ENCODE data around the gene ATP2B2.

The ATP2B2 gene

GRCh38 chr3:10434144-10434937 lies 71.0 kb downstream of the ATP2B2 start:
- no CpG with 5 or more reads among the region's 2 CpGs for WGBS (ENCODE audit: extremely low coverage, insufficient coverage, low lambda C conversion rate)
- H2BK120ac ChIP-seq (ENCODE audit: low read depth, low read length) = no peak overlapping the region
- H4K5ac ChIP-seq (ENCODE audit: low read length) = no peak overlapping the region
- H3K79me2 ChIP-seq (ENCODE audit: control insufficient read depth, insufficient read depth, low read length) = no peaks in the 10 kb centered on the region
- H3K4me1 ChIP-seq (ENCODE audit: control insufficient read depth, low read depth, low read length) = no peaks in the 10 kb centered on the region
- no peaks in the 10 kb centered on the region for H3K36me3 ChIP-seq (ENCODE audit: control insufficient read depth, insufficient read depth, low read length)
- H3K18ac ChIP-seq (ENCODE audit: low read length) = no peak overlapping the region
- no peak overlapping the region for H3K4me3 ChIP-seq (ENCODE audit: low read length)
- DNase-seq = no peak
- no peak overlapping the region for H3K9ac ChIP-seq (ENCODE audit: low read length)
- no peak overlapping the region for H3K4ac ChIP-seq (ENCODE audit: low read depth, low read length)
- H3K56ac ChIP-seq (ENCODE audit: low read length) = no peak overlapping the region
- no peaks in the 10 kb centered on the region for H3K79me1 ChIP-seq (ENCODE audit: low read length)
- no peaks in the 10 kb centered on the region for H3K27me3 ChIP-seq (ENCODE audit: insufficient read depth, low read length, poor library complexity)
- H2AK5ac ChIP-seq (ENCODE audit: low read length) = no peak overlapping the region
- H2BK5ac ChIP-seq (ENCODE audit: low read length) = no peak overlapping the region
- no peak overlapping the region for H3K27ac ChIP-seq (ENCODE audit: low read depth, low read length)
- no peak overlapping the region for H2BK15ac ChIP-seq (replicated peaks; ENCODE audit: low read depth)
- no peak overlapping the region for H4K8ac ChIP-seq (ENCODE audit: low read depth, low read length)
- no peak overlapping the region for H3K23ac ChIP-seq (ENCODE audit: low read length)
- no peak overlapping the region for H3K4me2 ChIP-seq (ENCODE audit: low read length)

GRCh38 chr3:10432931-10433330 lies 72.5 kb downstream of the ATP2B2 start:
- Histone ChIP-seq H3K27me3 (ENCODE audit: insufficient read depth, low read length, poor library complexity) (no peaks in the 10 kb centered on the region), H3K79me2 (ENCODE audit: control insufficient read depth, insufficient read depth, low read length) (no peaks in the 10 kb centered on the region), H4K5ac (ENCODE audit: low read length) (no peak overlapping the region), H3K36me3 (ENCODE audit: control insufficient read depth, insufficient read depth, low read length) (no peaks in the 10 kb centered on the region), H3K4ac (ENCODE audit: low read depth, low read length) (no peak overlapping the region), H3K4me2 (ENCODE audit: low read length) (no peak overlapping the region), H3K23ac (ENCODE audit: low read length) (no peak overlapping the region), H2BK15ac (replicated peaks; ENCODE audit: low read depth) (no peak overlapping the region), H2BK5ac (ENCODE audit: low read length) (no peak overlapping the region), H3K56ac (ENCODE audit: low read length) (no peak overlapping the region), H4K8ac (ENCODE audit: low read depth, low read length) (no peak overlapping the region), H3K18ac (ENCODE audit: low read length) (no peak overlapping the region), H3K4me3 (ENCODE audit: low read length) (no peak overlapping the region), H3K9ac (ENCODE audit: low read length) (no peak overlapping the region), H3K27ac (ENCODE audit: low read depth, low read length) (no peak overlapping the region), H2BK120ac (ENCODE audit: low read depth, low read length) (no peak overlapping the region), H3K79me1 (ENCODE audit: low read length) (no peaks in the 10 kb centered on the region), H3K4me1 (ENCODE audit: control insufficient read depth, low read depth, low read length) (no peaks in the 10 kb centered on the region), H2AK5ac (ENCODE audit: low read length) (no peak overlapping the region)
- no peak for DNase-seq
- WGBS (ENCODE audit: extremely low coverage, insufficient coverage, low lambda C conversion rate) = no CpG with 5 or more reads among the region's 2 CpGs

DNA sequence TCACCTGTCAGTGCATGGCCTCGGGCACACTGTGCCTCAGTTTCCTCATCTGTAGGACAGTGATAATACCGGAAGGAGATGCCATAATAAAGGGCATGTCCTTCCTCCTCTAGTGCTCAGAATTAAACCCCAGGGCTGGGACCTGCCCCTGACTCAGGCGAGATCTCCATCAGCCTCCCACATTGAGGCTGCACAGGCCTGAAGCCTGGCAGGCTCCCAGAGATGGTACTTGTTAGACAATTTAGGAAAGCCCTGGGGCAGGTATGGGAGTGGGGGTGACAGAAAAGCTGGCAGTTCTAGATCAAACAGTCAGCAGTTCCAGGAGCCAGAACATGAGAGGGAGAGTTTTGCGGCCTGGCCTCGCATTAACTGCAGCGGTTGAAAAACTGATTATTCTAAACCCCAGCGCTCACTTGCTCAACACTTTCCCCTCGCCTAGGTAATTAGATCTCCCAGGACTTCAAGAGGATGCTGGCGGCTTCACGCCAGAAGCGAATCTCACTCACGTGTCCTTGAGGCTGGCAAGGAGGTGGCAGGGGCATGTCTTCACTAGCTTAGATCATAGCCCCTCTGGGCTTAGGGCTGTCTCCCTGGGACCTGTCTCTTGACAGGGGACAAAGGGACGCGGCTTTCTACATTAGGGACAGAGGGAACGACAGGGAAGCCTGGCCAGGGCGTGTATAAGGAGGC lies 73.1 kb downstream of the ATP2B2 start:
- Histone ChIP-seq H3K18ac (ENCODE audit: low read length) (no peak overlapping the region), H3K4me3 (ENCODE audit: low read length) (no peak overlapping the region), H3K36me3 (ENCODE audit: control insufficient read depth, insufficient read depth, low read length) (no peaks in the 10 kb centered on the region), H2BK5ac (ENCODE audit: low read length) (no peak overlapping the region), H3K4ac (ENCODE audit: low read depth, low read length) (no peak overlapping the region), H3K79me1 (ENCODE audit: low read length) (no peaks in the 10 kb centered on the region), H2BK120ac (ENCODE audit: low read depth, low read length) (no peak overlapping the region), H4K8ac (ENCODE audit: low read depth, low read length) (no peak overlapping the region), H3K56ac (ENCODE audit: low read length) (no peak overlapping the region), H3K4me2 (ENCODE audit: low read length) (no peak overlapping the region), H2BK15ac (replicated peaks; ENCODE audit: low read depth) (no peak overlapping the region), H3K9ac (ENCODE audit: low read length) (no peak overlapping the region), H4K5ac (ENCODE audit: low read length) (no peak overlapping the region), H3K27ac (ENCODE audit: low read depth, low read length) (no peak overlapping the region), H3K4me1 (ENCODE audit: control insufficient read depth, low read depth, low read length) (no peaks in the 10 kb centered on the region), H3K79me2 (ENCODE audit: control insufficient read depth, insufficient read depth, low read length) (no peaks in the 10 kb centered on the region), H3K23ac (ENCODE audit: low read length) (no peak overlapping the region), H2AK5ac (ENCODE audit: low read length) (no peak overlapping the region), H3K27me3 (ENCODE audit: insufficient read depth, low read length, poor library complexity) (no peaks in the 10 kb centered on the region)
- no CpG with 5 or more reads among the region's 16 CpGs for WGBS (ENCODE audit: extremely low coverage, insufficient coverage, low lambda C conversion rate)
- DNase-seq = no peak

- no peaks in the 10 kb centered on the region for H3K79me1 ChIP-seq (ENCODE audit: low read length)
- no peak overlapping the region for H3K56ac ChIP-seq (ENCODE audit: low read length)
- H3K18ac ChIP-seq (ENCODE audit: low read length) = no peak overlapping the region
- no peaks in the 10 kb centered on the region for H3K4me1 ChIP-seq (ENCODE audit: control insufficient read depth, low read depth, low read length)
- no peak overlapping the region for H2BK120ac ChIP-seq (ENCODE audit: low read depth, low read length)
- no peak overlapping the region for H2AK5ac ChIP-seq (ENCODE audit: low read length)
- no peak overlapping the region for H3K4me2 ChIP-seq (ENCODE audit: low read length)
- no peak overlapping the region for H3K4ac ChIP-seq (ENCODE audit: low read depth, low read length)
- H2BK15ac ChIP-seq (replicated peaks; ENCODE audit: low read depth) = no peak overlapping the region
- H3K9ac ChIP-seq (ENCODE audit: low read length) = no peak overlapping the region
- H3K36me3 ChIP-seq (ENCODE audit: control insufficient read depth, insufficient read depth, low read length) = no peaks in the 10 kb centered on the region
- no CpG with 5 or more reads among the region's 1 CpG for WGBS (ENCODE audit: extremely low coverage, insufficient coverage, low lambda C conversion rate)
- no peaks in the 10 kb centered on the region for H3K27me3 ChIP-seq (ENCODE audit: insufficient read depth, low read length, poor library complexity)
- H2BK5ac ChIP-seq (ENCODE audit: low read length) = no peak overlapping the region
- DNase-seq = no peak
- H3K79me2 ChIP-seq (ENCODE audit: control insufficient read depth, insufficient read depth, low read length) = no peaks in the 10 kb centered on the region
- no peak overlapping the region for H3K4me3 ChIP-seq (ENCODE audit: low read length)
- no peak overlapping the region for H4K5ac ChIP-seq (ENCODE audit: low read length)
- H3K23ac ChIP-seq (ENCODE audit: low read length) = no peak overlapping the region
- no peak overlapping the region for H3K27ac ChIP-seq (ENCODE audit: low read depth, low read length)
- no peak overlapping the region for H4K8ac ChIP-seq (ENCODE audit: low read depth, low read length)
These were observed 74.6 kb downstream of the ATP2B2 start for GRCh38 chr3:10430805-10431204.

GRCh38 chr3:10428406-10429091 lies 76.8 kb downstream of the ATP2B2 start:
- no peak overlapping the region for H3K4me2 ChIP-seq (ENCODE audit: low read length)
- no peak for DNase-seq
- no peaks in the 10 kb centered on the region for H3K79me1 ChIP-seq (ENCODE audit: low read length)
- no peak overlapping the region for H3K9ac ChIP-seq (ENCODE audit: low read length)
- H3K18ac ChIP-seq (ENCODE audit: low read length) = no peak overlapping the region
- H4K8ac ChIP-seq (ENCODE audit: low read depth, low read length) = no peak overlapping the region
- H3K4me3 ChIP-seq (ENCODE audit: low read length) = no peak overlapping the region
- no peaks in the 10 kb centered on the region for H3K4me1 ChIP-seq (ENCODE audit: control insufficient read depth, low read depth, low read length)
- no peak overlapping the region for H2BK120ac ChIP-seq (ENCODE audit: low read depth, low read length)
- H3K23ac ChIP-seq (ENCODE audit: low read length) = no peak overlapping the region
- no peak overlapping the region for H2BK5ac ChIP-seq (ENCODE audit: low read length)
- H3K27me3 ChIP-seq (ENCODE audit: insufficient read depth, low read length, poor library complexity) = no peaks in the 10 kb centered on the region
- no peak overlapping the region for H3K4ac ChIP-seq (ENCODE audit: low read depth, low read length)
- H2AK5ac ChIP-seq (ENCODE audit: low read length) = no peak overlapping the region
- H4K5ac ChIP-seq (ENCODE audit: low read length) = no peak overlapping the region
- no peaks in the 10 kb centered on the region for H3K36me3 ChIP-seq (ENCODE audit: control insufficient read depth, insufficient read depth, low read length)
- no peak overlapping the region for H3K27ac ChIP-seq (ENCODE audit: low read depth, low read length)
- no peak overlapping the region for H2BK15ac ChIP-seq (replicated peaks; ENCODE audit: low read depth)
- no peaks in the 10 kb centered on the region for H3K79me2 ChIP-seq (ENCODE audit: control insufficient read depth, insufficient read depth, low read length)
- no peak overlapping the region for H3K56ac ChIP-seq (ENCODE audit: low read length)
- no CpG with 5 or more reads among the region's 12 CpGs for WGBS (ENCODE audit: extremely low coverage, insufficient coverage, low lambda C conversion rate)

Measured in mesendoderm (in vitro differentiated cells).